Activated B cell treated with CpG ODN at 0.5 μM for 24 hours (primary cell): ENCODE results near the gene AMOTL1. TPM values are rescaled to one million over a fixed set of nuclear protein-coding genes. Genes with fewer than 3 reads are reported as not detected.

ENCODE experiments used
- ATAC-seq: fragments of 200-7000 bp; cut with Tn5 transposase; one replicate; pipeline ENCODE4 v1.10.0; 2021; ENCODE audit warnings: low read depth, mild to moderate bottlenecking, moderate library complexity
- CTCF ChIA-PET: fragments of 350-600 bp; sonication (Branson Sonifier 250); formaldehyde crosslinking; loops from one replicate; lab custom pipeline; 2021; ENCODE audit warnings: antibody characterized with exemption; lab: Charles Lee
- POLR2A ChIA-PET: fragments of 350-600 bp; sonication (Branson Sonifier 250); formaldehyde crosslinking; loops from one replicate; lab custom pipeline; 2021; ENCODE audit warnings: antibody characterized with exemption; lab: Charles Lee
- DNase-seq: peaks from one replicate; pipeline ENCODE4 v3.0.0; 2022
- H3K27ac Mint-ChIP-seq: one replicate; pipeline ENCODE4 v1.8.0; 2020; ENCODE audit warnings: mixed read lengths
- H3K27me3 Mint-ChIP-seq: one replicate; pipeline ENCODE4 v1.8.0; 2021; ENCODE audit warnings: mixed read lengths
- H3K36me3 Mint-ChIP-seq: one replicate; pipeline ENCODE4 v1.8.0; 2021; ENCODE audit warnings: low read depth, mixed read lengths
- H3K4me1 Mint-ChIP-seq: one replicate; pipeline ENCODE4 v1.8.0; 2021; ENCODE audit warnings: mixed read lengths
- H3K4me3 Mint-ChIP-seq: one replicate; pipeline ENCODE4 v1.8.0; 2020; ENCODE audit warnings: mild to moderate bottlenecking, mixed read lengths
- H3K9me3 Mint-ChIP-seq: one replicate; pipeline ENCODE4 v1.8.0; 2020; ENCODE audit warnings: mixed read lengths
- intact Hi-C: fragments of 100-400 bp; cut with micrococcal nuclease; formaldehyde crosslinking; loops from one replicate; pipeline ENCODE4 v1.15.1; 2024
- total RNA-seq: library from RNA; stranded (reverse); gene quantifications from 2 replicates; pipeline ENCODE4 v1.2.3, GENCODE V29; 2022
- TF ChIP-seq, protein P1 (sequence below): fragments of 200-600 bp; IDR thresholded peaks from one replicate; pipeline ENCODE4 v1.8.0; 2022; ENCODE audit warnings: antibody characterized with exemption, mild to moderate bottlenecking

AMOTL1 gene
- total RNA-seq, 1 donor from 2014 or later: 1.0 TPM

DNA sequence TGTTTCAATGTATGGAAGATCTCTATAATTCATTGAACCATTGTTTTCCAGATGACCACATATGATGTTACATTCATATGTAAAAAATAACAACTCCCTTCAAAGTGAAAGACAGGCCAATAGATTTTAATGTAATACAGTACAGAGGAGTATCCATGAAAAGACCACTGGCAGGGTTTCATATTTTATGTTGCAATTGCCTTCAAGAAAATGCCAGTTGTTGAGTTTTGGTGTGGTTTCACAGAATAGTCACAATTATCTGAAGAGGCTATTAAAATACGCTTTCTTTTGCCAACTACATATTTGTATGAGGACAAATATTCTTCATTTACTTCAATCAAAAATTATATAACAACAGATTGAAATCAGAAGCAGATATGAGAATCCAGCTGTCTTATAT is 14.3 kb downstream of the AMOTL1 start:
- no peaks in the 10 kb centered on the region for H3K36me3 Mint-ChIP-seq
- peaks cover 4% of the 10 kb centered on the region for H3K27me3 Mint-ChIP-seq
- ATAC-seq (no peak), DNase-seq (no peak)
- intact Hi-C loops: no loop called here
- H3K27ac Mint-ChIP-seq: no peak overlapping the region
- no peak overlapping the region for H3K4me3 Mint-ChIP-seq
- POLR2A ChIA-PET: no interaction called here
- TF ChIP-seq, protein P1, sequence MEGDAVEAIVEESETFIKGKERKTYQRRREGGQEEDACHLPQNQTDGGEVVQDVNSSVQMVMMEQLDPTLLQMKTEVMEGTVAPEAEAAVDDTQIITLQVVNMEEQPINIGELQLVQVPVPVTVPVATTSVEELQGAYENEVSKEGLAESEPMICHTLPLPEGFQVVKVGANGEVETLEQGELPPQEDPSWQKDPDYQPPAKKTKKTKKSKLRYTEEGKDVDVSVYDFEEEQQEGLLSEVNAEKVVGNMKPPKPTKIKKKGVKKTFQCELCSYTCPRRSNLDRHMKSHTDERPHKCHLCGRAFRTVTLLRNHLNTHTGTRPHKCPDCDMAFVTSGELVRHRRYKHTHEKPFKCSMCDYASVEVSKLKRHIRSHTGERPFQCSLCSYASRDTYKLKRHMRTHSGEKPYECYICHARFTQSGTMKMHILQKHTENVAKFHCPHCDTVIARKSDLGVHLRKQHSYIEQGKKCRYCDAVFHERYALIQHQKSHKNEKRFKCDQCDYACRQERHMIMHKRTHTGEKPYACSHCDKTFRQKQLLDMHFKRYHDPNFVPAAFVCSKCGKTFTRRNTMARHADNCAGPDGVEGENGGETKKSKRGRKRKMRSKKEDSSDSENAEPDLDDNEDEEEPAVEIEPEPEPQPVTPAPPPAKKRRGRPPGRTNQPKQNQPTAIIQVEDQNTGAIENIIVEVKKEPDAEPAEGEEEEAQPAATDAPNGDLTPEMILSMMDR: no peak
- H3K4me1 Mint-ChIP-seq: peaks cover 9% of the 10 kb centered on the region
- CTCF ChIA-PET: no interaction called here
- no peaks in the 10 kb centered on the region for H3K9me3 Mint-ChIP-seq

DNA sequence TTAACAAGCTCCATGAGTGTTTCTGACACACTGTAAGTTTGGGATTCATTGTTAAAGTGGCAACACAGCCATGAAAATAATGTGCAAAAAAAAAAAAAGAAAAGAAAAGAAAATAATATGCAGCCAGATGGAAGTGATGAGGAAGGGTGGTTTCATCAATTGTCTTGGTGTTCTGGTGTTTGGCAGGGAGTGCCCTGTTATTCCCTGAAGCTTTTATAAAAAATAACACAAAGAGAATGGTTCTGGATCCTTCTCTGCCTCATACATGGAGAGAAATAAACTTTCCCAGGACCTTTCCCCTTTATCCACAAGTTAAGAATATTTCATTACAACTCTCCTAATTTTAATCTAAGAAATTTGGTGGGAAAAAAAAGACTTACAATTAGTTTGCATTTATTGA is 16.7 kb downstream of the AMOTL1 start:
- DNase-seq: no peak
- Mint-ChIP-seq H3K9me3 (no peaks in the 10 kb centered on the region), H3K27ac (no peak overlapping the region), H3K4me3 (no peak overlapping the region), H3K4me1 (peaks cover 9% of the 10 kb centered on the region), H3K36me3 (no peaks in the 10 kb centered on the region), H3K27me3 (no peaks in the 10 kb centered on the region)
- ATAC-seq: no peak
- ChIA-PET POLR2A (no interaction called here), CTCF (no interaction called here)
- intact Hi-C loops: loop anchor here (5.0 kb wide), 1 partner anchor 367 kb away; no protein-coding TSS in a partner anchor
- TF ChIP-seq, protein P1: no peak

DNA sequence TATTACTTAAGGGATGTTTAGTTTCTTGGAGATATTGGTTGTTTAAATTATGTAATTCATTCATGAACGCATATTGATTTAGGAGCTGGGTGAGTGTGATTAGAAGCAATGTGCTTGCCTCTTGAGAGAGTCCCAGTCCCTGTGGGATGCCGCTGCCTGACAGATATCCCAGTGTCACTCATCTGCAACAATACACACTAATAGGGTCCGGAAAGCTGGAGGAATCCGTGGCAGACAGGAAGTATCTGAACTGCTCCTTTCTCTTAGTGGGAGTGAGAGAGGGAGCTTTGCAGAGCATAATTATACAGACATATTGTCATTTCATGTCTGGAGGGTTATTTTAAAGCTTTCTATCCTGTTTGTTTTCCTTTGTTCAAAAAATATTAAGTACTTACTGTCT is 17.4 kb downstream of the AMOTL1 start:
- H3K4me1 Mint-ChIP-seq: peaks cover 7% of the 10 kb centered on the region
- TF ChIP-seq, protein P1: no peak
- CTCF ChIA-PET: interaction anchor here (1.9 kb wide), 1 partner anchor 112 kb away, joined by 9 read pairs; no protein-coding TSS in a partner anchor
- H3K9me3 Mint-ChIP-seq: no peaks in the 10 kb centered on the region
- H3K27me3 Mint-ChIP-seq: no peaks in the 10 kb centered on the region
- intact Hi-C loops: loop anchor here (5.0 kb wide), 1 partner anchor 367 kb away; no protein-coding TSS in a partner anchor
- H3K36me3 Mint-ChIP-seq: no peaks in the 10 kb centered on the region
- DNase-seq (no peak), ATAC-seq (no peak)
- H3K4me3 Mint-ChIP-seq: no peak overlapping the region
- H3K27ac Mint-ChIP-seq: no peak overlapping the region
- POLR2A ChIA-PET: no interaction called here

DNA sequence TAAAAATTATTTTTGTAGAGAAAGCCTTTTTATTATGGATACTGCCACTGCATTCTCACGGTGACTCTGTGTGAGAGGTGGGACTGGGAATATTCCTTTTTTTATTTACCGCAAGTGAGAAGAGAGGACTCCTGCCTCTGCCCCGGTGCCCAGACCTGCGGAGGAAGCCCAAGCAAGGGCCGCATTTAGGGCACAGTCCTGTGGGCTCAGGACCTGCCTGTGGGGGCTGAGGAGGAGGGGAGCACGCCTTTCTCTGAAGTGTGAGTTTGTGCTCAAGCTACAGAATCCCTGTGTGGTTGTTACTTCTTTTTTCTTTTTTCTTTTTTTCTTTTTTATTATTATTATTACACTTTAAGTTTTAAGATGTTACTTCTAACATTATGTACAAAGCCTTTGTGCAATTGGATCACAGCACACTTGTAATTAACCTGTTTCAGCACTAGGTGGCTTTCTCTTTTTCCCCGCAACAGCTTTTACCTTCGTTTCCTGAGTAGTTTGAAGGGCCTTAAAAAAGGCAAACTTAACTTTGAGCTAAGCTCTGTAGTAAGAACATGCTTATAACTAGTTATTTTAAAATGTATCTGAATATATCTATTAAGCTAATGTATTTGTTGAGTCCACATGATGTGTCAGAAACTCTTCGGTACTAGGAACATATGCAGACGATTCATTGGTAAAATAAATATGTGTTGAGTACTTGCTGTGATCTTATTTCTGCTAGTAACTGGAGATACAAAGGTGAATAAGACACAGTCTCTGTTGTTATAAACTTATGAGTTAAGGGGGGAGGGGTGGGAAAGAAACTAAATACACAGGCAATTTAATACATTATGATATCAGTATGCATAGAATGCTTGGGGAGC is 18.3 kb downstream of the AMOTL1 start:
- DNase-seq: no peak
- Mint-ChIP-seq H3K27ac (no peak overlapping the region), H3K9me3 (no peaks in the 10 kb centered on the region), H3K4me3 (no peak overlapping the region), H3K27me3 (no peaks in the 10 kb centered on the region), H3K4me1 (no peaks in the 10 kb centered on the region), H3K36me3 (no peaks in the 10 kb centered on the region)
- TF ChIP-seq, protein P1: no peak
- intact Hi-C loops: loop anchor here (1.0 to 5.0 kb wide), 2 partner anchors 111 to 366 kb away; no protein-coding TSS in a partner anchor
- POLR2A ChIA-PET: no interaction called here
- CTCF ChIA-PET: interaction anchor here (0.9 to 1.9 kb wide), 2 partner anchors 8 to 111 kb away, joined by 4 to 9 read pairs; no protein-coding TSS in a partner anchor
- peak; percentile 42 for ATAC-seq

DNA sequence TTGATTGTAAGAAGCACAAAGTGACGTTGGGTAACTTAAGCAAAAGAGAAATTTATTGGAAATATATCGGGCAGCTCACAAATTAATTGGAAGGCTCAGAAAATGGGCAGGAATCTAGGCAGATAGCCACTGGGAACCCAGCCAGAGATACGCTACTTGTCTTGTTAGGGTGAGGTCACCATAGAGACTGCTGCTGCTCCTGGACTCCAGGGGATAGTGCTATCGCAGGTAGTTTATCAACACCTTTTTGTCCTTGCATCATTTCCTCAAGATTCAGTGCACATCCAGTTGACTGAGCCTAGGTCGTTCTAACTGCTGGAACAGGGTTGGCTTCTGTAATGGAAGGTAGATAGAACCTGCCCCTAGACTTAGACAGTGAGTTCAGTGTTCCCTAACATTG is 19.6 kb downstream of the AMOTL1 start:
- H3K4me3 Mint-ChIP-seq: no peak overlapping the region
- H3K4me1 Mint-ChIP-seq: no peaks in the 10 kb centered on the region
- ChIA-PET CTCF (no interaction called here), POLR2A (no interaction called here)
- no peaks in the 10 kb centered on the region for H3K36me3 Mint-ChIP-seq
- intact Hi-C loops: loop anchor here (5.0 kb wide), 1 partner anchor 364 kb away; no protein-coding TSS in a partner anchor
- no peak overlapping the region for H3K27ac Mint-ChIP-seq
- no peaks in the 10 kb centered on the region for H3K27me3 Mint-ChIP-seq
- DNase-seq (no peak), ATAC-seq (no peak)
- TF ChIP-seq, protein P1: no peak
- H3K9me3 Mint-ChIP-seq: no peaks in the 10 kb centered on the region
